GM18498 (cell line): Measurements from ENCODE around the gene SCAMP4.
A peak's percentile ranks its signal among the peaks of the same experiment; 100 is the strongest.
"Not testable (repeated sequence)": the region's sequence is repeated elsewhere in the genome, so short reads cannot be mapped to it uniquely, and the experiment has no call there.

Experiments used
- ATAC-seq: cut with Tn5 transposase; IDR thresholded peaks from one replicate; pipeline ENCODE4 v1.9.1; 2021; ENCODE audit warnings: mild to moderate bottlenecking, moderate library complexity; ENCODE audit not compliant: unreplicated experiment

The SCAMP4 gene

GRCh38 chr19:1882786-1883692 lies 22.2 kb upstream of the SCAMP4 start:
- ATAC-seq, result no peak

DNA sequence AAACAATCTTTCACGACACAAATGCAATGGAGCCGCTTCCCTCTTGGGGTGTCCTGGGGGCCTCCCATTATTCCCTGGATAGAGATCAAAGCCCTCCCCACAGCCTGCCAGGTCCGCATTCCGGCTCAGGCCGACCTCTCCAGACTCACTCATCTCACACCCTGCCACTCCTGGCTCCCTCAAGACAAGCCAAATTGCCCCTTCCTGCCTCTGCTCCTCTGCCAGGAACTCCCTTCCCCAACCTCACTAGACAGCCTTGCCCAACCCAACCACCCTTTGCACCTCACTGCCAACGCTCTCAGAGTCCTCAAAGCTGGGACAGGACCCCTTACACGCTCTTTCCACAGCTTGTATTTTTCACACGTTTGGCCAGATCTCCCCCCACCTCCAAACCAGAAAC lies 21.4 kb upstream of the SCAMP4 start:
- ATAC-seq, result no peak

GRCh38 chr19:1884291-1884718 lies 20.9 kb upstream of the SCAMP4 start:
- ATAC-seq, result no peak

DNA sequence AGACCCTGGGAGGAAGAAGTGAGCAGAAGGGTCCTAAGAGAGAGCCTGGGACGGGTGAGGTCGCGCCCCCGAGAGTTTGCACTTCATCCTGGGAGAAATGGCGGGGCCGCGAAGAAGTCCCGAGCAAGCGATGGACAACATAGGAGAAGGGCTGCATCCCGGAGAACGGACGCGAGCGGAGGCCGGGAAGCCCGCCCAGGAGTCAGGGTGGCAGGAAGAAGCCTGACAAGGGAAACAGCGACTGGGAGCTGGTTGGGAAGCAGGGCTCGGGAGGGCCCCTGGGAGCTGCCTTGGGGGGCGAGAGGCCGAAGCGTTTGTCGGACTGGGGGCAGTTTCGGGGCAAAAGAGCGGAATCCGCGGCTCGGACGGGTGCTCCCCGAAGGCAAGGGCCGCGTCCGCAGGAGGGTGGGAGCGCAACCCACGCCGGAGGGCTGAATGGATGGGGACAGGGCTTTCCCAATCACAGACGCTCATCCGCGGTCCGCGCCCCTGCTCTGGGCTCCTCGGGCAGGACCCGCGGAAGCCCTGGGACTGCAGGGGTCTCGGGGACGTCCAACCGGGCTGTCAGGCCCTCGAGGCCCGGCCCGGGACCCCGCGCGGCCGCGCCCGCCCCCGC lies 20.4 kb upstream of the SCAMP4 start:
- ATAC-seq, result peak; percentile 21

GRCh38 chr19:1885398-1886119 lies 19.6 kb upstream of the SCAMP4 start, which contains the start of gene ABHD17A:
Gene ABHD17A, minus strand, starts transcription at chr19:1885496. Its CDS starts 3,930 bp downstream, at chr19:1881566.
- ATAC-seq, result peak; percentile 86

DNA sequence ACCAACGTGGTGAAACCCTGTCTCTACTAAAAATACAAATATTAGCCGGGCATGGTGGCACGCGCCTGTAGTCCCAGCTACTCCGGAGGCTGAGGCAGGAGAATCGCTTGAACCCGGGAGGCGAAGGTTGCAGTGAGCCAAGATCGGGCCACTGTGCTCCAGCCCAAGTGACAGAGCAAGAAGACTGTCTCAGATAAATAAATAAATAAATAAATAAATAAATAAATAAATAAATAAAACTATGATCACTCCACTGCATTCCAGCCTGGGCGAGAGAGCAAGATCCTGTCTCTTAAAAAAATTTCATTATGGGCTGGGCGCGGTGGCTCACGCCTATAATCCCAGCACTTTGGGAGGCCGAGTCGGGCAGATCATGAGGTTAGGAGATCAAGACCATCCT lies 18.8 kb upstream of the SCAMP4 start:
- not testable (repeated sequence) for ATAC-seq

DNA sequence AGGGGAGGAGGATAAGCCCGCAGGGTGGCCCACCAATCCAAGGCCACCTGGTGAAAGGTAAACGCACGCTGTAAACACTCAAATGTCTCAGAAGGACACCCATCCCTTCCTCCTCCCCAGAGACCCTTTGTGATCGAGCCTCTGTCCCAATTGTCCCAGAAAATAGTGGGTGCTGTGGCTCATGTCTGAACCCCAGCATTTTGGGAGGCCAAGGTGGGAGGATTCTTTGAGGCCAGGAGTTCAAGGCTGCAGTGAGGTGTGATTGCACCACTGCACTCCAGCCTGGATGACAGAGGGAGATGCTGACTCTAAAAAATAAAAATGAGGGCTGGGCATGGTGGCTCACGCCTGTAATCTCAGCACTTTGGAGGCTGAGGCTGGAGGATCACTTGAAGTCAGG lies 16.8 kb upstream of the SCAMP4 start:
- no peak for ATAC-seq

- ATAC-seq, result no peak
Observed at GRCh38 chr19:1889907-1890306, 15.3 kb upstream of the SCAMP4 start.

GRCh38 chr19:1893791-1894190 lies 11.4 kb upstream of the SCAMP4 start:
- ATAC-seq, result no peak

GRCh38 chr19:1896508-1896907 lies 8.7 kb upstream of the SCAMP4 start:
- no peak for ATAC-seq

GRCh38 chr19:1901940-1902404 lies 3.2 kb upstream of the SCAMP4 start:
- ATAC-seq, result no peak

DNA sequence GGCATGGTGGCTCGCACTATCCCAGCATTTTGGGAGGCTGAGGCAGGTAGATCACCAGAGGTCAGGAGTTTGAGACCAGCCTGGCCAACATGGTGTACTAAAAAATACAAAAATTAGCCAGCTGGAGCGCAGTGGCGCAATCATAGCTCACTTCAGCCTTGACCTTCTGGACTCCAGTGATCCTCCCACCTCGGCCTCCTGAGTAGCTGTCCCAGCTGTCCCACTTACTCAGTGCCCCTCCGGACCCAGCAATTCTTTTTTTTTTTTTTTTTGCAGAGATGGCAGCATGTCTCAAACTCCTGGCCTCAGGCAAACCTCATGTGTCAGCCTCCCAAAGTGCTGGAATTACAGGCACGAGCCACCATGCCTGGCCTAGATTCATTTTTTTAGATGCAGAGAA lies 2.3 kb upstream of the SCAMP4 start:
- ATAC-seq, result no peak

- ATAC-seq, result no peak
Observed at GRCh38 chr19:1904860-1905109, 414 bp upstream of the SCAMP4 start.

DNA sequence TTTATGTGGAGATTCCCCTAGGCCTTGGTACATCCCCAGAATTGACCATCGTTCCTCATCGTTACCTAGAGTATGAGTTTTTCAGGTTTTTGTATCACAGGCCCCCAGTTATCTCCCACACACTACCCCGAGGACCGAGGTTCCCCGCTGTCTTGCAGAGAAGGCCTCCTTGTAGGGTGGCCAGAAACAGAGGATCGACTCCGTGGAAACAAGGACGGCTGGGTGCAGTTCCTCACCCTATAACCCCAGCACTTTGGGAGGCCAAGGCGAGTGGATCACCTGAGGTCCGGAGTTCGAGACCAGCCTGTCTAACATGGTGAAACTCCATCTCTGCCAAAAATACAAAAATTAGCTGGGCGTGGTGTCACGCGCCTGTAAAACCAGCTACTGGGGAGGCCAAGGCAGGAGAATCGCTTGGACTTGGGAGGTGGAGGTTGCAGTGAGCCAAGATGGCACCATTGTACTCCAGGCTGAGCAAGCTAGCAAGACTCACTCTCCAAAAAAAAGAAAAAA lies 720 bp downstream of the SCAMP4 start:
- no peak for ATAC-seq

- ATAC-seq, result no peak
Observed at GRCh38 chr19:1906985-1907562, 1.9 kb downstream of the SCAMP4 start.

- ATAC-seq, result no peak
Observed at GRCh38 chr19:1907563-1908363, 2.6 kb downstream of the SCAMP4 start.

DNA sequence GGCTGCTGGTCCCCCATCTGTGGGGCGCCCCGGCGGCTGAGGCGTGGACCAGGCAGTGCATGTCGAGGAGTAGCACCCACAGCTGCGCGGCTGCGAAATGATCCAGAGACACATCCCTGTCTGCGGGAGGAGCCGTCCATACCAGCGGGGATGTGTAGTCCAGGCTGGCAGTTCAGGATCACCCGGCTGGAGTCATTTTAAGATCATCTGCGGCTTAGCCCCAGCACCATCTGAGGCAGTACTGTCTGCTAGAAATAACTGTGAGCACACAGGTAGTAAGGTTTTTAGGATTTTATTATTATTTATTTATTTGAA lies 3.1 kb downstream of the SCAMP4 start:
- no peak for ATAC-seq

- no peak for ATAC-seq
Observed at GRCh38 chr19:1909761-1910080, 4.5 kb downstream of the SCAMP4 start.

- no peak for ATAC-seq
Observed at GRCh38 chr19:1910177-1910576, 5.0 kb downstream of the SCAMP4 start.

DNA sequence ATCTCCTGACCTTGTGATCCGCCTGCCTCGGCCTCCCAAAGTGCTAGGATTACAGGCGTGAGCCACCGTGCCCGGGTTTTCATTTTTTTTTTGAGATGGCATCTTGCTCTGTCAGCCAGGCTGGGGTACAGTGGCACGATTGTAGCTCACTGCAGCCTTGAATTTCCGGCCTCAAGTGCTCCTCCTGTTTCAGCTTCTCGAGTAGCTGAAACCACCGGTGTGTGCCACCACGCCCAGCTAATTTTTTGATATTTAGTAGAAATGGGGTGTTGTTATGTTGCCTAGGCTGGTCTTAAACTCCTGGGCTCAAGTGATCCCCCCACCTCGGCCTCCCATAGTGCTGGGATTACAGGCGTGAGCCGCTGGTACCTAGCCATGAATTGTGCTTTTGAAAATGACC lies 5.9 kb downstream of the SCAMP4 start:
- no peak for ATAC-seq

DNA sequence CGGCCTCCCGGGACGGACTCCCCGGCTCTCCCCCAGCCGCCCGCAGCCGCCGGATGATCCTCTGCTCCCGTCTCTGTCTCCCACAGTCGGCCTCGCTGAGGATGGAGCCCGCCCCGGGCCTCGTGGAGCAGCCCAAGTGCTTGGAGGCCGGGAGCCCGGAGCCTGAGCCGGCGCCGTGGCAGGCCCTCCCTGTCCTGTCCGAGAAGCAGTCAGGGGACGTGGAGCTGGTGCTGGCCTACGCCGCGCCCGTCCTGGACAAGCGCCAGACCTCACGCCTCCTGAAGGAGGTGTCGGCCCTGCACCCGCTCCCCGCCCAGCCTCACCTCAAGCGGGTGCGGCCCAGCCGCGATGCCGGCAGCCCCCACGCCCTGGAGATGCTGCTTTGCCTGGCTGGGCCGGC lies 6.8 kb downstream of the SCAMP4 start:
- no peak for ATAC-seq
